ENCODE data around the gene RAPGEF1. TPM values are rescaled to one million over a fixed set of nuclear protein-coding genes. Genes with fewer than 3 reads are reported as not detected.

RAPGEF1 gene
- total and polyA plus RNA-seq, 8 donors = 17.1 to 62.6 (median 44.8) TPM

DNA sequence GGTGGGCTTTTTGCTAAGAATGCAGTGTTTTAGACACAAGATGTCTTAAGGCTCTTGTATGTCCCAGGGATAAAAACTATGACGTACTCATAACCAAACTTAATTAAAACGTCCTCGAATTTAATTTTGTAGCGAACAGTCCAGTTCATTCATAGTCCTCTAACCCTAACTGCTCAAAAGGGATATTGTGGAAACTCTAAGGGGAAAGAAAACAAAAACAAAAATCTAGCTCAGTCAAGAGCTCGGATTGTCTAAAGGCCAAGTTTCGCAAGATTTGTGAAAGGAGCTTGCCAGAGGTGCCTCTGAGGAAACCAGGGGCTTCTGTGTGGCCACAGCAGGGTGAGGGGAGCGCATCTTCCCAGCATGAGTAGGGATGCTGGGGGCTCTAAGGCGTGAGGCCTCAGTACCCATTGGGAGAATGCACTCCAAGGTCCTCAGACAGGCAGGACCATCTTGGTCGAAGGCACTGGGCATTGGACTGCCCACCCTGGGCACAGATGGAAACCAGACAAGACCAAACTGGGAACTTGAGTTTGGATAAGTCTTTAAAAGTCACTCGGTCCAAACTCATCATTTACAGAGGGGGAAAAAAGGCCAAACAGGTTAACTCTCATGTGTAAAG, 122.8 kb downstream of the RAPGEF1 start:
- TF ChIP-seq, protein P1, sequence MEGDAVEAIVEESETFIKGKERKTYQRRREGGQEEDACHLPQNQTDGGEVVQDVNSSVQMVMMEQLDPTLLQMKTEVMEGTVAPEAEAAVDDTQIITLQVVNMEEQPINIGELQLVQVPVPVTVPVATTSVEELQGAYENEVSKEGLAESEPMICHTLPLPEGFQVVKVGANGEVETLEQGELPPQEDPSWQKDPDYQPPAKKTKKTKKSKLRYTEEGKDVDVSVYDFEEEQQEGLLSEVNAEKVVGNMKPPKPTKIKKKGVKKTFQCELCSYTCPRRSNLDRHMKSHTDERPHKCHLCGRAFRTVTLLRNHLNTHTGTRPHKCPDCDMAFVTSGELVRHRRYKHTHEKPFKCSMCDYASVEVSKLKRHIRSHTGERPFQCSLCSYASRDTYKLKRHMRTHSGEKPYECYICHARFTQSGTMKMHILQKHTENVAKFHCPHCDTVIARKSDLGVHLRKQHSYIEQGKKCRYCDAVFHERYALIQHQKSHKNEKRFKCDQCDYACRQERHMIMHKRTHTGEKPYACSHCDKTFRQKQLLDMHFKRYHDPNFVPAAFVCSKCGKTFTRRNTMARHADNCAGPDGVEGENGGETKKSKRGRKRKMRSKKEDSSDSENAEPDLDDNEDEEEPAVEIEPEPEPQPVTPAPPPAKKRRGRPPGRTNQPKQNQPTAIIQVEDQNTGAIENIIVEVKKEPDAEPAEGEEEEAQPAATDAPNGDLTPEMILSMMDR (IDR thresholded peaks at IDR 0.05) = no peak
- 78 to 84% methylated on average over 10 of the region's 10 CpGs for WGBS, 2 donors

DNA sequence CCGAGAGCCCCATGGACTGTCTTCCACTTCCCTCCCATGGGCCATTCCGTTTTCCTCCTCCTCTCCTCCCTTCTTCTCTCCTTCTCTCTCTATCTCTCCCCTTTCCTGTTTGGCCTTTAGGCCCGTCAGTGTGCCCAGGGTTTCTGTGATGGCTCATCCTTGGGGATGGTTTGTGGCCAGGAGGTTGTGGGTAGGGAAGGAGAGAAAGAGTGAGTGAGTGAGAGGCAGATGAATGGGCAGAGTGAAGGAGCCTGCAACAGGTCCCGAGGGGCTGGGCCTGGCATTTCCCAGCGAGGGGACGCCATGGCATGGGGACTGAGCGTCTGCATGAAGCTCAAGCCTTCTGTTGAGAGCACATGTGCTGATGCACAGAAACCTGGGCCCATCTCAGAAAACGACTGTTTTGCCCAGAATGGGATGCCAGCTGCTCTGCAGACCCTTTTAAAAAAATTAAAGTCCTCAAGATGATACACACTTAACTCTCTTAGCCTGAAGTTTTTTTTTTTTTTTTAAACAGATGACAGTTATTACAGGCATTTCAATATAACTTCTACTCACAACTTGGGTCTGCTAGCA, 125.4 kb downstream of the RAPGEF1 start:
- H3K9me3 ChIP-seq = no peaks in the 10 kb centered on the region
- no peaks in the 10 kb centered on the region for H3K27me3 ChIP-seq
- no peak for ATAC-seq
- TF ChIP-seq, protein P1 (IDR thresholded peaks at IDR 0.05) = no peak
- intact Hi-C loops (cut with DNase I) = loop anchor here in 1 of 3 donors (10.0 kb wide), 1 partner anchor 110 kb away; no protein-coding TSS in a partner anchor
- H3K4me1 ChIP-seq = peaks cover 0 to 15% (median 0%) of the 10 kb centered on the region in 3 donors
- peaks cover 0 to 20% (median 0%) of the 10 kb centered on the region in 3 donors for H3K36me3 ChIP-seq
- no peak overlapping the region for H3K27ac ChIP-seq
- FAIRE-seq = no peak
- peak in 1 of 6 donors; percentile 20 for DNase-seq
- no peak overlapping the region for H3K4me3 ChIP-seq
- WGBS, 2 donors = 93 to 94% methylated on average over 8 of the region's 8 CpGs

More for the DNA sequence above, 122.8 kb downstream of the RAPGEF1 start:
- no peak overlapping the region for H3K4me3 ChIP-seq
- no peak overlapping the region for H3K27ac ChIP-seq
- H3K36me3 ChIP-seq = peaks cover 0 to 39% (median 6%) of the 10 kb centered on the region in 3 donors
- FAIRE-seq = no peak
- no peak for ATAC-seq
- H3K4me1 ChIP-seq = peaks cover 0 to 9% (median 0%) of the 10 kb centered on the region in 3 donors
- intact Hi-C loops (cut with DNase I) = loop anchor here in 1 of 3 donors (10.0 kb wide), 1 partner anchor 108 kb away; no protein-coding TSS in a partner anchor
- no peaks in the 10 kb centered on the region for H3K9me3 ChIP-seq
- no peak for DNase-seq
- no peaks in the 10 kb centered on the region for H3K27me3 ChIP-seq

DNA sequence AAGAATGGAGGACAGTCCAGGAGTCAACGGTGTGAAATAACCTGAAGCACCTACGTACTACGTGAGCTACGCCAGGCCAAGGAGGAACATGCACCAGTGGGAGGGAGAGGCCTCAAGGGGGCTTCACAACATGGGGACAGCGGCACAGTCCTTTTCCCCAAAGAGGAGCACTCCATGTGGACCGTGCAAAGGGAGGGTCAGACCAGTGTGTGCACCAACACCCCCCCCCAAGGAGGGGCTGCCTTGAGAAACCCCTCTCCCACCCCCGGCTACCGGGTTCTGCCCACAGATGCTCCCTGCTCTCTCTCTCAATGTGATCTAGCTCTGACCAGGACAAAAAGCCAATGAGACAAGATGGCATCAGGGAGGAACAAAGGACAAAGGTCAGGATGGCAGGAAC, 126.0 kb downstream of the RAPGEF1 start:
- no peak for FAIRE-seq
- WGBS, 2 donors = 97% methylated on average over 8 of the region's 8 CpGs

DNA sequence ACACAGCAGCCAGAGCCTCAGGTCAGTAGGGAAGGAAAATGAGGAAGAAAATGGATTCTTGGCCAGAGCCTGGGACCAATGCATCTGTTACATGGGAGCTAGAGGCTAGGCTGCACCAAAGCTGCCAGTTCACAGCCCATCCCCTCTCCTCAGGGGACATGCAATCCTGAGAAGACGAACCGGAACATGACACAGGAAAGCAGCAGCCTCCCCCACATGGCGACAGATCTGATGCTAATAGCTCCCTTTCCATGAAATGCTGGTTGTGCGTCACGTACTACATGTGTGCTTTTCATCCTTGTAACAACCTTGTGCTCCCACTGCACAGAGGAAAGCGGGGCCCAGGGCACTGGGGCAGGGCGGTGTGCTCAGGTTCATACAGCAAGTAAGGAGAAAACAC, 127.0 kb downstream of the RAPGEF1 start:
- intact Hi-C loops (cut with DNase I) = loop anchor here in 1 of 3 donors (10.0 kb wide), 1 partner anchor 112 kb away; no protein-coding TSS in a partner anchor
- ATAC-seq (no peak), FAIRE-seq (no peak), DNase-seq (peak in 2 of 6 donors; percentile 1 to 21)
- Histone ChIP-seq H3K27me3 (no peaks in the 10 kb centered on the region), H3K27ac (no peak overlapping the region), H3K36me3 (peaks cover 0 to 10% (median 0%) of the 10 kb centered on the region in 3 donors), H3K4me3 (no peak overlapping the region), H3K4me1 (peaks cover 0 to 21% (median 0%) of the 10 kb centered on the region in 3 donors), H3K9me3 (no peaks in the 10 kb centered on the region)
- TF ChIP-seq, protein P1 (IDR thresholded peaks at IDR 0.05) = no peak
- WGBS, 2 donors = 92 to 97% methylated on average over 7 of the region's 7 CpGs

More for the DNA sequence above, 126.0 kb downstream of the RAPGEF1 start:
- ATAC-seq = no peak
- DNase-seq = peak in 1 of 6 donors; percentile 9
- Histone ChIP-seq H3K27me3 (no peaks in the 10 kb centered on the region), H3K4me1 (peaks cover 0 to 20% (median 0%) of the 10 kb centered on the region in 3 donors), H3K9me3 (no peaks in the 10 kb centered on the region), H3K27ac (no peak overlapping the region), H3K4me3 (no peak overlapping the region), H3K36me3 (peaks cover 0 to 14% (median 0%) of the 10 kb centered on the region in 3 donors)
- intact Hi-C loops (cut with DNase I) = loop anchor here in 1 of 3 donors (10.0 kb wide), 1 partner anchor 111 kb away; no protein-coding TSS in a partner anchor
- TF ChIP-seq, protein P1 (IDR thresholded peaks at IDR 0.05) = no peak
